ENCODE data around the gene USP38. TPM values are rescaled to one million over a fixed set of nuclear protein-coding genes. Genes with fewer than 3 reads are reported as not detected.
"Not testable (repeated sequence)": the region's sequence is repeated elsewhere in the genome, so short reads cannot be mapped to it uniquely, and the experiment has no call there.

Gene USP38
- total RNA-seq, 1 donor from 2014 or later, result 28.2 TPM

DNA sequence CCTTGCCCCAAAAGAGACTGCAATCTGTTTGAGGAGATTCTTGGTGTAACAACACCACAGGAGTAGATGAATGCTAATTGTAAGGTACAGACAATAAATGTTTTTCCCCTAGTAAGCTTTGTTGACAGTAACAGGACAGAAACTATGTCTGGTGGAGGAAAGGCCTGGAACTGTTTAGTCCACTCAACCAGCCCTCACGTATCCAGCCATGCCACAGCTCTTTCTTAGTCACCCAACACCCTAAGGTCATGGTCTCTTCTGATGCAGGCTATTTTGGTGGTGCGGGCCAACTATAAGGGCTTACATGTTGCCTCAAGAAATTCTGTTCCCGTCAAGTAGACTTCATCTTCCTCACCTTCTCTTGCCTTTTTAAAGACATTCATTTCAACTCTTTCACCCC is 76.0 kb downstream of the USP38 start:
- no peak for DNase-seq (ENCODE audit: low spot score)

DNA sequence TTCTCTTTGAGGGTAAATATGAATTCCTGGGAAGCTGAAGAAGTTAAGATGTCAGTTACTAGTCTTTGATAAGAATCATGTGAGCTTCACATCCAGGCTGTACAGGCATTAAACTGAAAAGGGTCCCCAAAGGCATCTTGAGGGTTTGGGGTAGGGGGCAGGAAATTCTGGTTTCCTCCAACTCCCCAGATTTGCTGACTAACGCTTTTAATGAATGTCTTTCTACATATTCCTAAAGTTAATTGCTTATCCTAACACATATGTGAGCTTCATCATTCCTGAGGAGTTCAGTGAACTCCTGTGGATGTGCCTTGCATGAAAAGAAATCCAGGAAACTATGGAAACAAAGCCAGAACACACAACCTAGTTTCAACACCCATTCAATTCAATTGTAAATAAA is 78.1 kb downstream of the USP38 start:
- DNase-seq (ENCODE audit: low spot score), result no peak

DNA sequence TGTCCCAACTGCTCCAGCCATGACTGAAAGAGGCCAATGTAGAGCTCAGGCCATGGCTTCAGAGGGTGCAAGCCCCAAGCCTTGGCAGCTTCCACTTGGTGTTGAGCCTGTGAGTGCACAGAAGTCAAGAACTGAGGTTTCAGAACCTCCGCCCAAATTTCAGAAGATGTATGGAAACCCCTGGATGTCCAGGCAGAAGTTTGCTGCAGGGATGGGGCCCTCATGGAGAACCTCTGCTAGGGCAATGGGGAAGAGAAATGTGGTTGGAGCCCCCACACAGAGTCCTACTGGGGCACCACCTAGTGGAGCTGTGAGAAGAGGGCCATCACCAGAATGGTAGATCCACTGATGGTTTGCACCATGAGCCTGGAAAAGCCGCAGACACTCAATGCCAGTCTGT is 83.0 kb downstream of the USP38 start:
- DNase-seq (ENCODE audit: low spot score), result not testable (repeated sequence)

DNA sequence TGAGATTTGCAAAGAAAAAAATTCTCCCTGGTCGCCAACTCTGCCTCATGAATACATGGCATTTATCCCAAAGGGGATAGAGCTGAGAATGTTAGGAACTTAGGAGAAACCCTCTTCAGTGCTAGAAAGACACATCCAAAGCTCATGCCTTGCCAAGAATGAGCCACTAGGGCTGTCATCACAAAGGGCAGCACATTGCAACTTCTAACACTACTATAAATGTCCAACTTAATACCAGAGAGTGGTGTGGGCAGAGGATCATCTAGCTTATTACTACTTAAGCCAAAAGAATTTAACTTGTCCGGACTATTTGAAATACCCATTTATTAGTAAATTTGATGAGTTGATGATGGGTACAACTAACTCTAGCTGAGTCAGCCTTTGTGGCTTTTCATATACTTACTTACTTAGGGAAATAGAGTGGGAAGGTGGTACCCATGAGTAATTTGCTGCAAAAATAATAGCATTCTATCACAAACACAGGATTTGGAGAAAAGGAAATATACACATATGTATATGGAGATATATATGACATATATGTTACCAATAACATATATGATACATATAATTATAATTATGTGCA is 85.6 kb downstream of the USP38 start:
- peak; percentile 91 for DNase-seq (ENCODE audit: low spot score)

Other genes starting within 250 kb of the USP38 start
- gene GAB1, start 152.0 kb downstream of the USP38 start, total RNA-seq (ENCODE audit: insufficient read depth, low replicate concordance), result 31.5 TPM

Measured in umbilical cord (tissue), 2 donors.